Activated CD4-positive, alpha-beta memory T cell treated with anti-CD3 and anti-CD28 coated beads, Interleukin-2, amount 10 ng/mL, durations not matched to agents 7 days and 5 days (primary cell): Measurements from ENCODE around the gene FARS2. TPM values are rescaled to one million over a fixed set of nuclear protein-coding genes. Genes with fewer than 3 reads are reported as not detected.
"Not testable (repeated sequence)": the region's sequence is repeated elsewhere in the genome, so short reads cannot be mapped to it uniquely, and the experiment has no call there.

Experiments
- CTCF ChIA-PET: fragments of 350-600 bp; sonication (Branson Sonifier 250); formaldehyde crosslinking; loops from one replicate; lab custom pipeline; 2021; ENCODE audit warnings: antibody characterized with exemption, inconsistent platforms; lab: Charles Lee
- POLR2A ChIA-PET: fragments of 350-600 bp; sonication (Branson Sonifier 250); formaldehyde crosslinking; loops from one replicate; lab custom pipeline; 2021; ENCODE audit warnings: antibody characterized with exemption; lab: Charles Lee
- DNase-seq: peaks from one replicate; pipeline ENCODE4 v3.0.0-alpha.2; 2020
- H3K27ac Mint-ChIP-seq: one replicate; pipeline ENCODE4 v1.8.0; 2021; ENCODE audit warnings: mild to moderate bottlenecking, mixed read lengths
- H3K27me3 Mint-ChIP-seq: one replicate; pipeline ENCODE4 v1.8.0; 2021; ENCODE audit warnings: mixed read lengths
- H3K36me3 Mint-ChIP-seq: one replicate; pipeline ENCODE4 v1.8.0; 2021; ENCODE audit warnings: low read depth, mixed read lengths
- H3K4me1 Mint-ChIP-seq: one replicate; pipeline ENCODE4 v1.8.0; 2021; ENCODE audit warnings: mixed read lengths
- H3K4me3 Mint-ChIP-seq: one replicate; pipeline ENCODE4 v1.8.0; 2021; ENCODE audit warnings: mild to moderate bottlenecking, mixed read lengths
- H3K9me3 Mint-ChIP-seq: one replicate; pipeline ENCODE4 v1.8.0; 2021; ENCODE audit warnings: mixed read lengths
- total RNA-seq, 2 experiments: library from RNA; stranded (reverse); gene quantifications; one replicate each; pipeline ENCODE4 v1.2.3, GENCODE V29; 2021

The FARS2 gene
- total RNA-seq, 2 experiments from 2014 or later, result 17.6 to 18.7 TPM

GRCh38 chr6:5554226-5554625, 292.9 kb downstream of the FARS2 start:
- Mint-ChIP-seq H3K9me3 (peaks cover 6% of the 10 kb centered on the region), H3K27me3 (no peaks in the 10 kb centered on the region), H3K4me1 (peaks cover 5% of the 10 kb centered on the region), H3K36me3 (peaks cover 18% of the 10 kb centered on the region), H3K27ac (no peak overlapping the region), H3K4me3 (no peak overlapping the region)
- ChIA-PET CTCF (interaction anchor here (0.6 kb wide), 2 partner anchors 33 to 86 kb away, joined by 3 read pairs; no protein-coding TSS in a partner anchor), POLR2A (no interaction called here)
- no peak for DNase-seq

DNA sequence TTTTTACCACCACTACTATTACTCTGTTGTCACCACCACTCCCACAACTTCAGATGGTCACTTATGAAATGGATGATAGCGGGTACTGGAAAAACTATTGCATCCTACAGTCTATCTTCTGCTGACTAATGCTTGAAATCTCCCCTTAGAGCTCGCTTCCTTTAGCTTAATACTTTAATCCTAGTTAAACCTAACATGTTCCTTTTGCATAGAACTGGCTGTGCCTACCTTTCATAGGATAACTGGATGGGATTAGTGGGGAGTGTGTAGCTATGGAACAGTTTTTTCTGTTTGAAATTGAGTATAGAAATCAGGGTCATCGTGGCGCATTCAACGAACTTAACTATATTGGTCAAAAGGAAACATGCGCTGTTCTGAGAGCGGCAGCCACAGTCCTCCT, 294.7 kb downstream of the FARS2 start:
- no peaks in the 10 kb centered on the region for H3K27me3 Mint-ChIP-seq
- CTCF ChIA-PET, result no interaction called here

GRCh38 chr6:5557506-5557905, 296.2 kb downstream of the FARS2 start:
- Mint-ChIP-seq H3K9me3 (no peaks in the 10 kb centered on the region), H3K4me3 (no peak overlapping the region), H3K27ac (no peak overlapping the region), H3K27me3 (no peaks in the 10 kb centered on the region), H3K4me1 (peaks cover 8% of the 10 kb centered on the region), H3K36me3 (peaks cover 6% of the 10 kb centered on the region)
- DNase-seq, result no peak
- ChIA-PET POLR2A (no interaction called here), CTCF (no interaction called here)

More for the DNA sequence above, 294.7 kb downstream of the FARS2 start:
- no peak overlapping the region for H3K27ac Mint-ChIP-seq
- no peak for DNase-seq
- H3K9me3 Mint-ChIP-seq, result peaks cover 3% of the 10 kb centered on the region
- peaks cover 10% of the 10 kb centered on the region for H3K36me3 Mint-ChIP-seq
- H3K4me3 Mint-ChIP-seq, result no peak overlapping the region
- POLR2A ChIA-PET, result no interaction called here
- peaks cover 5% of the 10 kb centered on the region for H3K4me1 Mint-ChIP-seq

- ChIA-PET POLR2A (no interaction called here), CTCF (no interaction called here)
- no peak overlapping the region for H3K4me3 Mint-ChIP-seq
- H3K36me3 Mint-ChIP-seq, result peaks cover 17% of the 10 kb centered on the region
- H3K27me3 Mint-ChIP-seq, result no peaks in the 10 kb centered on the region
- peaks cover 3% of the 10 kb centered on the region for H3K4me1 Mint-ChIP-seq
- no peaks in the 10 kb centered on the region for H3K9me3 Mint-ChIP-seq
- DNase-seq, result no peak
- no peak overlapping the region for H3K27ac Mint-ChIP-seq
Observed at GRCh38 chr6:5559651-5560050, 298.3 kb downstream of the FARS2 start.

DNA sequence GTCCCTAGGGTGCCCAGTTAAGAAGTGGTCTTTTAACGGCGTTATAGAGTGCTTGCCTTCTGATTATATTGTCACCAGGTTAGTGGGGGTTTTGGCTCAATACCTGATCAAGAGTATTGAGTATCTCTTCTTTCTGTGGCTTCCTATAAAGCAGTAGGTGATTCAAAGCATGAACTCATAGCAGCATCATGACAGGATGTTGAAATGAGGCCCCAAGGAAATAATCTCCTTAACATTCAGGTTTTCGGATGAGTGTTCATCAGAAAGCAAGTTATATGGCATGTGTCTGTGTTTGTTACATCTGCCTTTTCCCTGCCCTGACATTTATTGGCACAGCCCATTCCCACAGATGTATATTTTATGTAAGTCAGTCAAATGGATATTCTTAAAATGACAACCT, 301.0 kb downstream of the FARS2 start:
- no peak for DNase-seq
- peaks cover 6% of the 10 kb centered on the region for H3K9me3 Mint-ChIP-seq
- peaks cover 17% of the 10 kb centered on the region for H3K36me3 Mint-ChIP-seq
- no peak overlapping the region for H3K27ac Mint-ChIP-seq
- H3K4me1 Mint-ChIP-seq, result peaks cover 3% of the 10 kb centered on the region
- no peaks in the 10 kb centered on the region for H3K27me3 Mint-ChIP-seq
- no peak overlapping the region for H3K4me3 Mint-ChIP-seq
- ChIA-PET POLR2A (no interaction called here), CTCF (no interaction called here)

- H3K27me3 Mint-ChIP-seq, result no peaks in the 10 kb centered on the region
- CTCF ChIA-PET, result no interaction called here
- peaks cover 9% of the 10 kb centered on the region for H3K9me3 Mint-ChIP-seq
- H3K36me3 Mint-ChIP-seq, result peaks cover 19% of the 10 kb centered on the region
- no peak overlapping the region for H3K4me3 Mint-ChIP-seq
- no peak overlapping the region for H3K27ac Mint-ChIP-seq
- POLR2A ChIA-PET, result no interaction called here
- peaks cover 9% of the 10 kb centered on the region for H3K4me1 Mint-ChIP-seq
- DNase-seq, result no peak
Observed at GRCh38 chr6:5563086-5563485, 301.8 kb downstream of the FARS2 start.

GRCh38 chr6:5564746-5565145, 303.4 kb downstream of the FARS2 start:
- CTCF ChIA-PET, H3K9me3 Mint-ChIP-seq, POLR2A ChIA-PET, DNase-seq, H3K27me3 Mint-ChIP-seq, H3K4me1 Mint-ChIP-seq, H3K4me3 Mint-ChIP-seq, H3K27ac Mint-ChIP-seq: not testable (repeated sequence)
- peaks cover 19% of the 10 kb centered on the region for H3K36me3 Mint-ChIP-seq

DNA sequence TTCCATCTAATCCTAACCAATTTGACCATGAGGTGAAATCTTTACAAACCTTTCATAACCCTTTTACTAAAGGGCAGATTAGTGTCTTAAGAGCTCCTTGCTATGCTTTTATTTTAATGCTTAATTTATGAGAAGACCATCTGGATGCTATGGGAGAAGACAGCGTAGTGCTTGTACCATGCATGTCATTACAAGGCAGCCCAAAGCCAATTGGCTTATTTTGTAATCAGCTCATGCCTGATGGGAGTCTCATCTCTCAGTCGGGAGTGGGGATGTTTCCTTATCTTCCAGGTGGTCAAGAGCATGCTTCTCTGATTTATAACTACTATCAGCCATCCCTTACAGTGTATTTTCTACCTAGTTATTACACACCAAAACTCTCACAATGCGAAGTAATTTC, 304.7 kb downstream of the FARS2 start:
- peaks cover 19% of the 10 kb centered on the region for H3K36me3 Mint-ChIP-seq
- DNase-seq, result no peak
- H3K9me3 Mint-ChIP-seq, result peaks cover 9% of the 10 kb centered on the region
- no peaks in the 10 kb centered on the region for H3K27me3 Mint-ChIP-seq
- ChIA-PET POLR2A (no interaction called here), CTCF (no interaction called here)
- peaks cover 9% of the 10 kb centered on the region for H3K4me1 Mint-ChIP-seq
- H3K27ac Mint-ChIP-seq, result no peak overlapping the region
- H3K4me3 Mint-ChIP-seq, result no peak overlapping the region

- POLR2A ChIA-PET, result no interaction called here
- H3K4me1 Mint-ChIP-seq, result peaks cover 9% of the 10 kb centered on the region
- no peaks in the 10 kb centered on the region for H3K27me3 Mint-ChIP-seq
- no peak overlapping the region for H3K27ac Mint-ChIP-seq
- peaks cover 9% of the 10 kb centered on the region for H3K9me3 Mint-ChIP-seq
- H3K36me3 Mint-ChIP-seq, result peaks cover 19% of the 10 kb centered on the region
- DNase-seq, result no peak
- H3K4me3 Mint-ChIP-seq, result no peak overlapping the region
- CTCF ChIA-PET, result no interaction called here
Observed at GRCh38 chr6:5566718-5567117, 305.4 kb downstream of the FARS2 start.

GRCh38 chr6:5567352-5567751, 306.0 kb downstream of the FARS2 start:
- ChIA-PET CTCF (no interaction called here), POLR2A (no interaction called here)
- no peak for DNase-seq
- Mint-ChIP-seq H3K4me1 (peaks cover 7% of the 10 kb centered on the region), H3K27ac (no peak overlapping the region), H3K36me3 (peaks cover 19% of the 10 kb centered on the region), H3K4me3 (no peak overlapping the region), H3K27me3 (no peaks in the 10 kb centered on the region), H3K9me3 (peaks cover 9% of the 10 kb centered on the region)

DNA sequence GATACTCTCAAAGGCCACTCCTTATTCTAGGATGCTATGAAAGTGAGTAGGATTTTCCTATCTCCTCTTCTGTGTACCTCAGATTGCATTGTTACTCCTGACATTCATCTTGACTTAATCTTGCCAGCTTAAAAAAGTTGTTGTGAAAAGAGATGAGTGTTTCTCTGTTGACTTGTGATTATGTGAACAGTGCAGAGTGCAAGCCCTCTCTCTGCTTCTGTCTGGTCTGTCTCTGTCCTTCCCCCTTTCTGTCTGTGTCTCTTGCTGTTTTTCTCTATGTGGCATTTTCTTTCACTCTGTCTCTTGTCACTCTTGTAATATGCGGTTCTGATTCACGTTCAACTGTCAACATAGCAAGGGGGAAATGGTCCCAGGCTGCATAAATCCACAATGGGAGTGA, 306.6 kb downstream of the FARS2 start:
- POLR2A ChIA-PET, result no interaction called here
- Mint-ChIP-seq H3K27ac (no peak overlapping the region), H3K27me3 (no peaks in the 10 kb centered on the region), H3K4me1 (peaks cover 6% of the 10 kb centered on the region), H3K36me3 (peaks cover 17% of the 10 kb centered on the region), H3K4me3 (no peak overlapping the region), H3K9me3 (peaks cover 9% of the 10 kb centered on the region)
- no peak for DNase-seq
- CTCF ChIA-PET, result no interaction called here

DNA sequence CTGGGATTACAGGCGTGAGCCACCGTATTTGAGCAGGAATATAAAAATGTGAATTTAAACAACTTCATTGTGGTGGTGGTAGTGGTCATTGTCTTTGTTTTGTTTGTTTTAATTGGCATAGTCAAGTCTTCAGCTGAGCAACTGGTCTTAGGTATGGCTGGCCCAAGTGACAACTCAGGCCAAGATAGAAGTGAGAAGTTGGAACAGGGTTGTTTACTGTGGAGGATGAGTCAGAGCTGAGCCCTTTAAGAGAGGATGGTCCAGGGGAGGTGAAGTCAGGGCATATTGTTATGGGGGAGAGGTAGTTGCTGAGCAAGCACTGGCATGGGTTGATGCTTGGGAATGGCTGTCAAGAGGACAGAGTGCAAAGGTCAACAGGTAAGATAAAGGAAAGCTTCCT, 308.2 kb downstream of the FARS2 start:
- ChIA-PET CTCF (no interaction called here), POLR2A (no interaction called here)
- no peak for DNase-seq
- Mint-ChIP-seq H3K9me3 (peaks cover 11% of the 10 kb centered on the region), H3K27me3 (no peaks in the 10 kb centered on the region), H3K36me3 (peaks cover 13% of the 10 kb centered on the region), H3K27ac (no peak overlapping the region), H3K4me3 (no peak overlapping the region), H3K4me1 (peaks cover 6% of the 10 kb centered on the region)

DNA sequence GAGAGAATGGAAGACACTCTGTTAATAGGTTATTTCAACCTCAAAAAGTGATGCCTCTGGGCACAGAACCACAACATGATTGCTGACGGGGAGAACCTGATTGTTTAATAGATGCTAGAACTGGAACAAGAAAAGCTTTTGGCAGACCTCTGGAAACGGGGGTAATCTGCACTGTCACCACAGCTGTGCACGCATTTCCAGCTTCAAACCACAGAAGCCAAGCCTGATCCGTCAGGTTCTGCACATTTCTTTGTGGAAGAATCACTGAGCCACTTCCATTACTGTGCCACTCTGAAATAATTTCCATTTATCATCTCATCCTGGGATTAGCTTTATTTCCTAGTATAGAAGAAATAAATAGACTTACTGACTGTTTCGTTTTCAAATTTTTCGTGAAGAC, 309.3 kb downstream of the FARS2 start:
- Mint-ChIP-seq H3K4me1 (peaks cover 6% of the 10 kb centered on the region), H3K27me3 (no peaks in the 10 kb centered on the region), H3K27ac (no peak overlapping the region), H3K36me3 (peaks cover 12% of the 10 kb centered on the region), H3K9me3 (peaks cover 10% of the 10 kb centered on the region), H3K4me3 (no peak overlapping the region)
- DNase-seq, result no peak
- ChIA-PET POLR2A (no interaction called here), CTCF (no interaction called here)

- DNase-seq, result no peak
- Mint-ChIP-seq H3K27ac (no peak overlapping the region), H3K9me3 (peaks cover 5% of the 10 kb centered on the region), H3K4me3 (no peak overlapping the region), H3K27me3 (no peaks in the 10 kb centered on the region), H3K4me1 (no peaks in the 10 kb centered on the region), H3K36me3 (peaks cover 9% of the 10 kb centered on the region)
- POLR2A ChIA-PET, result no interaction called here
- CTCF ChIA-PET, result no interaction called here
Observed at GRCh38 chr6:5580736-5581581, 319.6 kb downstream of the FARS2 start.
